NCI-H2107 (cell line): ENCODE measurements around the gene LCK.
A peak's percentile ranks its signal among the peaks of the same experiment; 100 is the strongest.
"Not testable (repeated sequence)": the region's sequence is repeated elsewhere in the genome, so short reads cannot be mapped to it uniquely, and the experiment has no call there.

Experiments
- DNase-seq: peaks from one replicate; lab custom pipeline; 2025; lab: John Stamatoyannopoulos, UW

Gene LCK

GRCh38 chr1:32273391-32274208 is 22.5 kb downstream of the LCK start:
- DNase-seq, result no peak

GRCh38 chr1:32274646-32275340 is 23.7 kb downstream of the LCK start:
- DNase-seq, result no peak

GRCh38 chr1:32275424-32275823 is 24.4 kb downstream of the LCK start:
- DNase-seq, result no peak

- no peak for DNase-seq
Observed at GRCh38 chr1:32276032-32276782, 25.1 kb downstream of the LCK start.

- not testable (repeated sequence) for DNase-seq
Observed at GRCh38 chr1:32284777-32285176, 33.7 kb downstream of the LCK start.

- no peak for DNase-seq
Observed at GRCh38 chr1:32285658-32286057, 34.6 kb downstream of the LCK start.

- no peak for DNase-seq
Observed at GRCh38 chr1:32286763-32287162, 35.7 kb downstream of the LCK start.

GRCh38 chr1:32289256-32289655 is 38.2 kb downstream of the LCK start:
- DNase-seq, result no peak

- no peak for DNase-seq
Observed at GRCh38 chr1:32291145-32291707, 40.2 kb downstream of the LCK start.

GRCh38 chr1:32291708-32292538 is 40.9 kb downstream of the LCK start, which contains the start of gene HDAC1:
Gene HDAC1, plus strand, starts transcription at chr1:32292083. Its CDS starts 87 bp downstream, at chr1:32292170.
- peak; percentile 94 for DNase-seq

GRCh38 chr1:32298211-32298610 is 47.1 kb downstream of the LCK start:
- not testable (repeated sequence) for DNase-seq

- DNase-seq, result no peak
Observed at GRCh38 chr1:32299327-32299726, 48.3 kb downstream of the LCK start.

- no peak for DNase-seq
Observed at GRCh38 chr1:32303358-32303757, 52.3 kb downstream of the LCK start.

GRCh38 chr1:32303997-32304622 is 53.0 kb downstream of the LCK start:
- DNase-seq, result no peak

- no peak for DNase-seq
Observed at GRCh38 chr1:32305310-32305709, 54.2 kb downstream of the LCK start.

- no peak for DNase-seq
Observed at GRCh38 chr1:32307324-32307723, 56.3 kb downstream of the LCK start.

GRCh38 chr1:32309960-32310359 is 58.9 kb downstream of the LCK start:
- no peak for DNase-seq

- peak; percentile 17 for DNase-seq
Observed at GRCh38 chr1:32311709-32312393, 60.8 kb downstream of the LCK start.

- DNase-seq, result no peak
Observed at GRCh38 chr1:32316903-32317277, 65.8 kb downstream of the LCK start.

GRCh38 chr1:32318127-32318869 is 67.2 kb downstream of the LCK start:
- DNase-seq, result no peak
